GM12872 (cell line): Measurements from ENCODE around the gene URGCP.

Experiments used
- TF ChIP-seq, protein P1 (sequence below): IDR thresholded peaks from 3 replicates; pipeline ENCODE4 v1.5.1; 2011; ENCODE audit warnings: low read depth, mild to moderate bottlenecking, low read length, moderate library complexity; ENCODE audit not compliant: insufficient read depth

Gene URGCP

DNA sequence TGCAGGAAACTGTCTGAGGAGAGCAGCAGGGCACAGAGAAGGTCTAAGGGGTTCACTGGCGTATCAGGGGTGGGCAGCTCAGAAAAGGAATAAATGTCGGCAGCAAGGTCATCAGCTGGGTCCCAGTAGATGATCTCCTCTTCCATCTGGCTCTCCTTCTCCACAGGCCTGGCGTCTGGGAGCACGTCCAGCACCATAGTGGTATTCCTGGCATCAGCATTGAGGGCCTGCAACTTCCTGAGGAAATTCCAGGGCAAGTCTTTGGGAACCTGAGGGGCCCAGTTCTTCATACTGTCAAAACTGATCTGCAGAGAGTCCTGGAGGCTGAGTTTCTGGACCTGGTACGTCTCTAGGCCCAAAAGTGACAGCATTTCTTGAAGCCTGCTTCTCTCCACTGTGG lies 27.5 kb downstream of the URGCP start:
- TF ChIP-seq, protein P1, sequence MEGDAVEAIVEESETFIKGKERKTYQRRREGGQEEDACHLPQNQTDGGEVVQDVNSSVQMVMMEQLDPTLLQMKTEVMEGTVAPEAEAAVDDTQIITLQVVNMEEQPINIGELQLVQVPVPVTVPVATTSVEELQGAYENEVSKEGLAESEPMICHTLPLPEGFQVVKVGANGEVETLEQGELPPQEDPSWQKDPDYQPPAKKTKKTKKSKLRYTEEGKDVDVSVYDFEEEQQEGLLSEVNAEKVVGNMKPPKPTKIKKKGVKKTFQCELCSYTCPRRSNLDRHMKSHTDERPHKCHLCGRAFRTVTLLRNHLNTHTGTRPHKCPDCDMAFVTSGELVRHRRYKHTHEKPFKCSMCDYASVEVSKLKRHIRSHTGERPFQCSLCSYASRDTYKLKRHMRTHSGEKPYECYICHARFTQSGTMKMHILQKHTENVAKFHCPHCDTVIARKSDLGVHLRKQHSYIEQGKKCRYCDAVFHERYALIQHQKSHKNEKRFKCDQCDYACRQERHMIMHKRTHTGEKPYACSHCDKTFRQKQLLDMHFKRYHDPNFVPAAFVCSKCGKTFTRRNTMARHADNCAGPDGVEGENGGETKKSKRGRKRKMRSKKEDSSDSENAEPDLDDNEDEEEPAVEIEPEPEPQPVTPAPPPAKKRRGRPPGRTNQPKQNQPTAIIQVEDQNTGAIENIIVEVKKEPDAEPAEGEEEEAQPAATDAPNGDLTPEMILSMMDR: no peak

DNA sequence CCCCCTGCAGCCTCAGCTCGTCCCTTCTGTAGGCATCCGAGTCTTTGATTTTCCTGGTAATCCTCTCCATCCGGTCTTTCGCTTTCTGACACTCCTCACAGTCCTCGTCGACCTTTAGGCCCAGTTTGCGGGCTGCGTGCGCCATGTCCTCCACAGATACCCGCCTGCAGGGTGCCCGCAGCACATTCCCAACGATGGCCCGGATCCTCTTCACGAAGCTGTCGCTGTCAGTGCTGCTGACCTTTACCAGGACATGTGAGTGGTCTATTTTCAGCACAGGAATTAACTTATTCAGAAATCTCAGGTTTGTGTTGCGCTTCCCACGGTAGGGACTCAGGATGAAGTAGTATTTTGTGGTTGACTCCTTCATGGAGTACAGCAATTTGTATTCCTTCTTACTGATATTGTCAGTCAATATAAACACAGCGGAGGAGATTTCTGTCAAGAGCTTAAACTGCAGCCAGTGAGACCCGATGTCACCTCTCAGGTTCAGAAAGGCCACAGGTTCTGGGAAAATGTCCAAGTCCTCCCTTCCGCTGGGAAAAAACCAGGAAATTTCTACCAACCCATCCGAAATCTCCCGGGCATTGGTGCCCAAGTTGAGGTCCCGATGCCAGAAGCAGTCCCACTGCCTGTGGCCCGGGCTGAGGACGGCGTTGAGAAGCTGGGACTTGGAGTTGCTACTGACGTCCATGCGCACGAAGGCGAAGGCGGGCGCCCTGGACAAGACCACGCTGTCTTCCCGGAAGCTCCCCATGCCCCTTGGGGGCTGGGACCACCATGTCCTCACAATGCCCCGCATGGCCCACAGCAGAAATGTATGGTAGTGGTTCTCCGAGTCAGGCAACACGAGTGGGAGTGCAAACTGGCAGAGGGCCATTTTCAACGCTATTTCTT lies 28.2 kb downstream of the URGCP start:
- TF ChIP-seq, protein P1: no peak

DNA sequence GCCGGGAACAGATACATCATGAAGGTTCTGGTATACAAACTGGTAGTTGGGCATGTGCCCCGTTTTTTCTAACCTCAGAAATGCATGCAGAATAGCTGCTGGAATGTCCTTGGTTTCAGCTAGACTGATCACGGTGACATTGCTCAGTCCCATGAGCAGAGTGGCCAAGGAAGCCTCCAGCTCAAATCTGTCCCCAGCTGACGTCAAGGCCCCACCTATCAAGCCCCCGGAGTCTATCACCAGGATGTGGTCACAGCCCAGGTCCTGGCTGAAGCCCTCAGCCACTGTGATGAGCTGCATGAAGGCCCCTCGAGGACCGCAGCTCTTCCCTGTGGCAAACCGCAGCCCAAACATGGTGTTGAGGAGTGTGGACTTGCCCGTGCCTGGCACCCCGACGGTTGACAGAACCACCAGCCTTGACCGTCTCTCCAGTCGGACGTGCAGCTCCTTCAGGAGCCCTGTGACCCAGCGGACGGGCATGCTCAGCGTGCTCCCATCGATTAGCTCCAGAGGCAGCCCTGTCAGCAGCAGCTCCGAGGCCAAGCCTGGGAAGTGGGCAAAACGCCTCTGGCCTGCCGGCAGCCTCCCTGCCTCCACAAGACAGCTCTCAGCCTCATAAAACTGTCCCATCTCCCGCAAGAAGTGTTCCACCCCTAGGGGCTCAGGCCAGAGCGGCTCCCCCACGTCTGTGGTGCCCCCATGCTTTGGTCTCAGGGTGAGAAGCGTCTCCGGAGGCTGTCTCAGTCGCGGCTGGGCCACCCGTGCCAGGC lies 29.2 kb downstream of the URGCP start:
- TF ChIP-seq, protein P1: no peak

DNA sequence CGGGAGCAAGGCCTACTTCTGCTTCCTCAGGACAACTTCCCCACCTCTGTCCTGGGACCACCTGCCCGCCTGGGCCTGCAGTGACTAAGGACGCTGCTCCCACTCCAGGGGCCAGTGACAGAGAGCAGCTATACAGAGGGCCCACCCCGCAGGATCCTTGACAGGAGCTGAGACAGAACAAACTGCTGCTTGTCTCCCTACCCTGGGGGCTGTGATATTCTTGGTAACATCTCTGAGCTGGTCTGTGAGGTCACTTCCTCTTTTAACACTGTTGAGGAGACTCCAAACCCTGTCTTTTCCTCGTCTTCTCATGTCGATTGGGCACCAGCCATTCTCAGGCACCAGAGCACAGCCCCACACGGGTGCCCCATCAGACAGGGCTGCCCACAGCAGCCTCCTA lies 30.2 kb downstream of the URGCP start:
- TF ChIP-seq, protein P1: no peak

DNA sequence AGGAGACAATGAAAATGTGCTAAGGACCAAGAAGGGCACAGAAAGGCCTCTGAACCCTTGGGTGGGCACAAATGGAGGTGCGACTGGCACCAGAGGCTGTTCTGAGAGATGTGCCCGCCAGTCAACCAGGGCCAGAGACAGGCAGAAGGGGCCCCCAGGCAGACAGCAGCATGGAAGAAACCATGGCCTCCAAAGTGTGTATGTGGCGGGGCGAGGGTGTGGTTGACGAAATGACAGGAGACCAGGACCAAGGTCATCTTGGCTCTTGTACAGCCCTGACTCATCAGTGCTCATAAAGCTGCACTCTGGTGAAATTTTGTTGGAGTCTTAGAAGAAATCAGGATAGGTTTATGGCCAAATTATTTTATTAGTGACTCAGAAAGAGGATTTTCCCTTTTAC lies 33.1 kb downstream of the URGCP start:
- TF ChIP-seq, protein P1: no peak

DNA sequence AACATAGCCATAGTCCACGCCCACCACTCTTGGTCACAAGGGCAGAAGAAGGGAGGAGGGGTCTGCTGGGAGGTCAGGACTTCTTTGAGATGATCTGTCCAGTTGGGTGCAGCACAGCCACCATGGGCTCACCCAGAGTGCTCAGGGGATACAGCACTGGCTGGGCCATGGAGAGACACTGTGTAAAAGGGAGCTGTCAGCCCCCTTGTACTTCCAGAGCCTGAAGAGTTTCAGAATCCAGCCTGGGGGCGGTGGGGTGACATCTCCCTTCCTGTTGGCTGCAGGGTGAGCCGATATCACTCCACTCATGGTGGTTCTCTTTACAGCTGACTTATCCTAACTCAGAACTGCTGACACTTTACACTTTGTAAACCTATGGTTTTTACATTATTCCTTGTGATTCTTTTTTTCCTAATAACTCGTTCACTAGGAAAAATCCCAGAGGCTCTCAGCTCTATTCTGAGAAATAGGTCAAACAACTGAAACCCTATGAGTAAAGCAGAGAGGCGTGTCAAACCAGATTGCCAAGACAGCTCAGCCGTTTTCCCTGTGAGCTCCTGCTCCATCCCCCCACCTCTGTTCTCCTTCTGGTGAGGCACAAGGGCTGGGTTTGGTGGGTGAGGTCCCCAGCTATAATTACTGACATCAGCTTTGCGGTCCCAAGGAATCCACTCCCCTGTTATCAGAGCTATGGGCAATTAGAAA lies 33.8 kb downstream of the URGCP start:
- TF ChIP-seq, protein P1: no peak

DNA sequence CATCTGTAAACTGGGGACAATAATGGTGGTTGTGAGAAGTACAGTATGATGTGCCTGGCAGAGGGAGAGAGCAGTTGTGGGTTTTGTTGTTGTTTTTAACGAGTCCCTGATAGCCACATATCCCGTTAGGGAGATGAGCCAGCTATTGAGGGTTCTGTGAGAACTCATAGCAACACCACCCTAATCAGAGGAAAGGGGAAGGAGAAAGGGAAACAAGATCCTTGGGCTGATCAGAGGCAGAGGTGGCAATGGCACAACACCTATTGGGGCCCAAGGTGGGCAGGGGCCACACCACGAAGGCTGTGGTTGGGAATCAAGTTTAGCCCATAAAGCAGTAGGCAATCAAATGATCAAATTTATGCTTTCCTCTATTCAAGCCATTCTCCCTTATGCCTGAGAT lies 35.3 kb downstream of the URGCP start:
- TF ChIP-seq, protein P1: no peak
